IMR-90 (cell line): ENCODE data around the gene TAS2R14. TPM values are rescaled to one million over a fixed set of nuclear protein-coding genes. Genes with fewer than 3 reads are reported as not detected.

Experiments
- ATAC-seq: fragments of 200-7000 bp; cut with Tn5 transposase; 2 replicates; pipeline ENCODE4 v1.9.1; 2020; ENCODE audit warnings: low read depth, mild to moderate bottlenecking, moderate library complexity
- BruUV-seq: library from RNA; stranded (reverse); fragments of 400-500 nt; replicated peaks from 2 replicates; lab custom pipeline; 2021; lab: Mats Ljungman, UMichigan
- CTCF ChIA-PET: fragments of 300-600 bp; formaldehyde crosslinking; extraction: SDS; loops from one replicate; lab custom pipeline; 2021; ENCODE audit warnings: antibody characterized with exemption; lab: Yijun Ruan, JAX
- POLR2A ChIA-PET: fragments of 300-600 bp; sonication (Branson Sonifier 250); formaldehyde crosslinking; loops from one replicate; lab custom pipeline; 2022; ENCODE audit warnings: antibody characterized with exemption; ENCODE audit not compliant: unreplicated experiment; lab: Charles Lee
- DNase-seq: peaks from one replicate; pipeline ENCODE4 v3.0.0; 2013
- H2AFZ ChIP-seq: replicated peaks from 2 replicates; pipeline ENCODE3; 2013; ENCODE audit warnings: low read length, mild to moderate bottlenecking; ENCODE audit not compliant: poor library complexity
- H2AK5ac ChIP-seq: 2 replicates; pipeline ENCODE4 v1.6.1; 2013; ENCODE audit warnings: low read depth, low read length, inconsistent platforms
- H2AK9ac ChIP-seq: replicated peaks from 2 replicates; pipeline ENCODE3; 2013; ENCODE audit warnings: mild to moderate bottlenecking, low read depth, low read length, moderate library complexity; ENCODE audit not compliant: poor library complexity
- H2BK120ac ChIP-seq: 2 replicates; pipeline ENCODE4 v1.6.1; 2013; ENCODE audit warnings: low read depth, low read length, inconsistent platforms
- H2BK15ac ChIP-seq: 3 replicates; pipeline ENCODE4 v1.6.1; 2013; ENCODE audit warnings: low read depth, low read length, inconsistent platforms
- H2BK20ac ChIP-seq: 2 replicates; pipeline ENCODE4 v1.6.1; 2013; ENCODE audit warnings: low read depth, mild to moderate bottlenecking, inconsistent platforms, low read length, moderate library complexity
- H2BK5ac ChIP-seq: 2 replicates; pipeline ENCODE4 v1.6.1; 2013; ENCODE audit warnings: mild to moderate bottlenecking, low read depth, low read length, inconsistent platforms; ENCODE audit not compliant: poor library complexity, severe bottlenecking
- H3K14ac ChIP-seq: replicated peaks from 2 replicates; pipeline ENCODE4 v1.6.1; 2013; ENCODE audit warnings: low read depth, low read length, inconsistent platforms
- H3K18ac ChIP-seq: 2 replicates; pipeline ENCODE4 v1.6.1; 2013; ENCODE audit warnings: low read depth, low read length, control low read depth
- H3K23ac ChIP-seq: 2 replicates; pipeline ENCODE4 v1.6.1; 2013; ENCODE audit warnings: low read depth, low read length, inconsistent platforms
- H3K27ac ChIP-seq: 2 replicates; pipeline ENCODE4 v1.5.1; 2013; ENCODE audit warnings: mild to moderate bottlenecking, control low read depth, low read length; ENCODE audit not compliant: insufficient read depth
- H3K27me3 ChIP-seq: 2 replicates; pipeline ENCODE4 v1.6.1; 2013; ENCODE audit warnings: low read length; ENCODE audit not compliant: control insufficient read depth, insufficient read depth
- H3K36me3 ChIP-seq: 2 replicates; pipeline ENCODE4 v1.6.1; 2013; ENCODE audit warnings: low read length, mixed read lengths; ENCODE audit not compliant: control insufficient read depth, insufficient read depth
- H3K4ac ChIP-seq: 2 replicates; pipeline ENCODE4 v1.6.1; 2013; ENCODE audit warnings: low read depth, low read length, inconsistent platforms
- H3K4me1 ChIP-seq: 2 replicates; pipeline ENCODE4 v1.6.1; 2013; ENCODE audit warnings: low read length, mixed read lengths; ENCODE audit not compliant: control insufficient read depth, insufficient read depth
- H3K4me2 ChIP-seq: 2 replicates; pipeline ENCODE4 v1.6.1; 2013; ENCODE audit warnings: low read depth, mild to moderate bottlenecking, control low read depth, low read length, moderate library complexity
- H3K4me3 ChIP-seq: 2 replicates; pipeline ENCODE4 v1.5.1; 2013; ENCODE audit warnings: low read depth, mild to moderate bottlenecking, control low read depth, low read length, moderate library complexity; ENCODE audit not compliant: insufficient read depth
- H3K56ac ChIP-seq: 2 replicates; pipeline ENCODE4 v1.6.1; 2013; ENCODE audit warnings: low read length, inconsistent platforms; ENCODE audit not compliant: insufficient read depth; ENCODE audit errors: extremely low read depth
- H3K79me1 ChIP-seq, 2 experiments: 2 replicates each; pipeline ENCODE4 v1.6.1; 2013; ENCODE audit warnings: low read length in 2 of 2, inconsistent platforms in 1 of 2, low read depth in 1 of 2
- H3K9ac ChIP-seq: 2 replicates; pipeline ENCODE4 v1.6.1; 2013; ENCODE audit warnings: low read depth, low read length, control low read depth
- H3K9me1 ChIP-seq: 2 replicates; pipeline ENCODE4 v1.6.1; 2013; ENCODE audit warnings: low read length, inconsistent platforms; ENCODE audit not compliant: insufficient read depth
- H3K9me3 ChIP-seq: 2 replicates; pipeline ENCODE4 v1.6.1; 2013; ENCODE audit warnings: low read length; ENCODE audit not compliant: control insufficient read depth, insufficient read depth
- H4K20me1 ChIP-seq: 2 replicates; pipeline ENCODE4 v1.6.1; 2013; ENCODE audit warnings: low read length, inconsistent platforms; ENCODE audit not compliant: insufficient read depth
- H4K5ac ChIP-seq: 2 replicates; pipeline ENCODE4 v1.6.1; 2013; ENCODE audit warnings: mild to moderate bottlenecking, low read depth, low read length, control low read depth
- H4K8ac ChIP-seq, 2 experiments: 2 replicates each; pipeline ENCODE4 v1.6.1; 2013; ENCODE audit warnings: low read depth in 2 of 2, low read length in 2 of 2, control low read depth in 1 of 2, inconsistent platforms in 1 of 2
- H4K91ac ChIP-seq: 2 replicates; pipeline ENCODE4 v1.6.1; 2013; ENCODE audit warnings: low read depth, low read length, inconsistent platforms; ENCODE audit not compliant: insufficient read depth
- BHLHE40 ChIP-seq: fragments of 150-350 bp; IDR thresholded peaks from 2 replicates; pipeline ENCODE4 v1.6.1; 2016; ENCODE audit warnings: mild to moderate bottlenecking, low read depth, low read length
- CEBPB ChIP-seq: IDR thresholded peaks from 2 replicates; pipeline ENCODE4 v1.6.1; 2012; ENCODE audit warnings: low read depth, low read length, improper control_type of control experiment
- CHD1 ChIP-seq: IDR thresholded peaks from 2 replicates; pipeline ENCODE4 v1.6.1; 2012; ENCODE audit warnings: low read depth, low read length, improper control_type of control experiment
- ELK1 ChIP-seq: fragments of 150-350 bp; IDR thresholded peaks from 2 replicates; pipeline ENCODE4 v1.6.1; 2016; ENCODE audit warnings: low read depth, mild to moderate bottlenecking, low read length, moderate library complexity, borderline replicate concordance
- MAFK ChIP-seq: IDR thresholded peaks from 2 replicates; pipeline ENCODE4 v1.6.1; 2012; ENCODE audit warnings: low read depth, low read length, improper control_type of control experiment
- MAZ ChIP-seq: IDR thresholded peaks from 2 replicates; pipeline ENCODE4 v1.6.1; 2012; ENCODE audit warnings: low read depth, mild to moderate bottlenecking, low read length, improper control_type of control experiment, moderate library complexity, borderline replicate concordance
- MXI1 ChIP-seq: IDR thresholded peaks from 2 replicates; pipeline ENCODE4 v1.6.1; 2012; ENCODE audit warnings: low read depth, mild to moderate bottlenecking, low read length, moderate library complexity, borderline replicate concordance
- NFE2L2 ChIP-seq: fragments of 150-350 bp; IDR thresholded peaks from 2 replicates; pipeline ENCODE4 v1.6.1; 2016; ENCODE audit warnings: low read depth, mild to moderate bottlenecking, low read length
- POLR2A ChIP-seq: IDR thresholded peaks from 2 replicates; pipeline ENCODE4 v1.6.1; 2012; ENCODE audit warnings: mild to moderate bottlenecking, low read depth, low read length
- SMC3 ChIP-seq: fragments of 150-350 bp; IDR thresholded peaks from 2 replicates; pipeline ENCODE4 v1.6.1; 2016; ENCODE audit warnings: low read depth, mild to moderate bottlenecking, antibody characterized with exemption, low read length, moderate library complexity
- USF2 ChIP-seq: fragments of 150-350 bp; IDR thresholded peaks from 2 replicates; pipeline ENCODE4 v1.6.1; 2017; ENCODE audit warnings: mild to moderate bottlenecking, antibody characterized with exemption, low read length, low read depth
- WGBS, 2 experiments: methylation state at CpG; one replicate each; pipeline versions ENCODE4 v1.1.5 to v1.1.7; 2013; ENCODE audit warnings: missing lambda C conversion rate in 2 of 2; ENCODE audit not compliant: insufficient read length in 1 of 2; ENCODE audit errors: extremely low coverage in 2 of 2; 5-methylcytosine and 5-hydroxymethylcytosine counted together
- dilution Hi-C: fragments of 300-500 bp; cut with HindIII; formaldehyde crosslinking; loops from one replicate; pipeline ENCODE4 v1.14.3; 2018; ENCODE audit warnings: low sequenced_read_pairs; ENCODE audit not compliant: unreplicated experiment
- in situ Hi-C: fragments of 300-500 bp; cut with MboI; formaldehyde crosslinking; loops from 3 replicates; pipeline ENCODE4 v1.14.3; 2019; ENCODE audit warnings: low sequenced_read_pairs, inconsistent platforms, mixed read lengths
- intact Hi-C: fragments of 100-400 bp; cut with micrococcal nuclease; formaldehyde crosslinking; loops from 2 replicates; pipeline ENCODE4 v1.10.0; 2022
- polyA plus RNA-seq, 3 experiments: library from polyadenylated mRNA; depleted of rRNA; stranded (reverse); fragments of >200 nt; gene quantifications; 2 replicates each; pipeline ENCODE4 v1.2.3, GENCODE V29; 2012; ENCODE audit warnings: low replicate concordance in 1 of 3
- total RNA-seq: library from RNA; depleted of rRNA; stranded (reverse); fragments of >200 nt; gene quantifications from 2 replicates; pipeline ENCODE4 v1.2.3, GENCODE V29; 2012

TAS2R14 gene
- total and polyA plus RNA-seq, 2 of the 4 experiments (the other 2 are of a cell fraction) = 1.6 to 2.0 TPM

- CTCF ChIA-PET = no interaction called here
- Histone ChIP-seq H3K23ac (no peak overlapping the region), H2AK9ac (no peak overlapping the region), H4K5ac (no peak overlapping the region), H3K27me3 (no peaks in the 10 kb centered on the region), H3K27ac (no peak overlapping the region), H3K4ac (no peak overlapping the region), H3K9me3 (no peaks in the 10 kb centered on the region), H4K20me1 (no peaks in the 10 kb centered on the region), H3K9me1 (no peaks in the 10 kb centered on the region), H2AK5ac (no peak overlapping the region), H2BK5ac (no peak overlapping the region), H3K79me1 (peaks cover 4 to 6% of the 10 kb centered on the region in 2 experiments; a peak in 1 of 4 replicates), H4K91ac (no peak overlapping the region), H3K18ac (no peak overlapping the region), H2AFZ (no peak overlapping the region), H3K56ac (no peak overlapping the region), H3K9ac (no peak overlapping the region), H3K4me3 (no peak overlapping the region), H3K4me1 (no peaks in the 10 kb centered on the region), H2BK20ac (no peak overlapping the region), H2BK15ac (no peak overlapping the region), H3K14ac (no peak overlapping the region), H2BK120ac (no peak overlapping the region), H4K8ac (no peak overlapping the region), H3K36me3 (no peaks in the 10 kb centered on the region), H3K4me2 (no peak overlapping the region)
- ATAC-seq (no peak), DNase-seq (no peak)
- dilution Hi-C loops (no loop called here), in situ Hi-C loops (no loop called here), intact Hi-C loops (no loop called here)
- POLR2A ChIA-PET = no interaction called here
- TF ChIP-seq MXI1 = no peak
- no peak for TF ChIP-seq BHLHE40
- no peak for TF ChIP-seq CHD1
- TF ChIP-seq USF2 = no peak
- TF ChIP-seq NFE2L2 = no peak
- no peak for TF ChIP-seq ELK1
- TF ChIP-seq MAZ = no peak
- TF ChIP-seq SMC3 = no peak
- no peak for TF ChIP-seq CEBPB
- no peak for TF ChIP-seq POLR2A
- no peak for TF ChIP-seq MAFK
- WGBS, 2 experiments = no CpG with 5 or more reads among the region's 2 CpGs
- BruUV-seq = no TSS peak
Observed at GRCh38 chr12:10959804-10960203, 20.7 kb upstream of the TAS2R14 start.
